ENCODE measurements around the gene ABCF3.

ABCF3 gene

GRCh38 chr3:184234224-184234623 lies 48.2 kb downstream of the ABCF3 start:
- DNase-seq (ENCODE audit: low read depth): no peak

GRCh38 chr3:184234671-184235380 lies 48.8 kb downstream of the ABCF3 start:
- no peak for DNase-seq (ENCODE audit: low read depth)

DNA sequence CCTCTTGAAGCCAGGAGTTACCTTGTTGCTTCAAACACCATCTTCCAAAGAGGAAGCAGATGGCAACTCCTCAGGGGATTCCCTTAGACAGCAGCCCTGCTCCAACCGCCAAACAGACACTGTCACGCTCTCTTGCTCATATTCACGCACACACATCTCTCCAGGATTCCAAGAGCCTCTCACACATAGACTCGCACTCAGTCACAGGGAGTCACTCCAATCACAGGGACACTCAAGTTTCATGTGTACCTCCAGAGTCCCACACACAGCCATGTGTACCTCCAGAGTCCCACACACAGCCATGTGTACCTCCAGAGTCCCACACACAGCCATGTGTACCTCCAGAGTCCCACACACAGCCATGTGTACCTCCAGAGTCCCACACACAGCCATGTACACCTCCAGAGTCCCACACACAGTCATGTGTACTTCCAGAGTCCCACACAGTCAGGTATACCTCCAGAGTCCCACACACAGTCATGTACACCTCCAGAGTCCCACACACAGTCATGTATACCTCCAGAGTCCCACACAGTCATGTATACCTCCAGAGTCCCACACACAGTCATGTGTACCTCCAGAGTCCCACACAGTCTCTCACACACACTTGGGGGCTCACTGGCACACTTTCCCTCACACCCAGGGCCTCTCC lies 49.5 kb downstream of the ABCF3 start:
- no peak for DNase-seq (ENCODE audit: low read depth)

DNA sequence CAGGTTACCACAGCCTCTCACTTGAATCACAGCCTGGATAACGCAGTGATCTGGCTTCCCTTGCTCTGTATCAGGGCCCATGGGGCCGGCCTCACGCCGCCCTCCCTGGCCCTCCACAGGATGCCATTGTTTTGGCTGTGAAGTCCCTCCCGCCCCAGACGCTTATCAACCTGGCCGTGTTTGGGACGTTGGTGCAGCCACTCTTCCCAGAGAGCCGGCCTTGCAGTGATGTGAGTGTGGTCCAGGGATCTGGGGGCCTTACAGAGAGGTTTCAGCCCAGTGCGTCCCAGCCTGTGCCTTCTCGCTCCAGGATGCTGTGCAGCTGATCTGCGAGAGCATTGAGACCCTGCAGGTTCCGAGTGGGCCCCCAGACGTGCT lies 50.0 kb downstream of the ABCF3 start:
- DNase-seq (ENCODE audit: low read depth): no peak

- no peak for DNase-seq (ENCODE audit: low read depth)
Measured at GRCh38 chr3:184236636-184237035, 50.6 kb downstream of the ABCF3 start.

DNA sequence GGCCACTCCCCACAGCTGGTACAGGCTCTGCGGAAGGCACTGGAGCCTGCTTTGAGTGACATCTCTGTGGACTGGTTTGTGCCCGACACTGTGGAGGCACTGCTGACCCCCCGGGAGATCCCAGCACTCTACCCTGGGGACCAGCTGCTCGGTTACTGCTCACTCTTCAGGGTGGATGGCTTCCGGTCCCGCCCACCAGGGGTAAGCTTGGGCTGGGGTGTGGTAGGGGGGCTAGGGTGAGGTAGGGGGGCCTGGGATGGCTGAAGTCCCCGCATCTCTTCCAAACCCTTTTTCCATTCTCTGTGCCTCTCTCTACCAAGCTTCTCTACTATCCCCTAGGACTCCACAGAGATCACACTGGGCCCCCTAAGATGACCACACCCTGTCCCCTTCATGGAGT lies 51.2 kb downstream of the ABCF3 start:
- DNase-seq (ENCODE audit: low read depth): no peak

DNA sequence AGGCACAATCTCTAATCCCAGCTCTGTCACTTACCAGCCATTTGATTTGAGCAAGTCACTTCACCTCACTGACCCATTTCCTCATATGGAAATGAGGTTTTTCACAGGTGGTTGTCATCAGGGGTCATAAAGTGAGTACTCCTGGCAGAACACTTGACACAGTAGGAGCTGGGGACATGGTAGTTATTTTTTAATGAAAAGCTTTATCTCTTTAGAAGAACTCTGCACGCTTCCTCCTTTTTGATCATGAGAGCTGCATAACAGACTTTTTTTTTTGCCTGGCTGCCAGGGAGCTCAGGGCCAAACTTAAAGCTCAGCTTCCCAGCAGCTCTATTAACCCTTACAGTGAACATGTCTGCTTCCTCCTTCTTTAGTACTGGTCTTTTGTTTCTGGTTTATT lies 51.8 kb downstream of the ABCF3 start:
- no peak for DNase-seq (ENCODE audit: low read depth)

DNA sequence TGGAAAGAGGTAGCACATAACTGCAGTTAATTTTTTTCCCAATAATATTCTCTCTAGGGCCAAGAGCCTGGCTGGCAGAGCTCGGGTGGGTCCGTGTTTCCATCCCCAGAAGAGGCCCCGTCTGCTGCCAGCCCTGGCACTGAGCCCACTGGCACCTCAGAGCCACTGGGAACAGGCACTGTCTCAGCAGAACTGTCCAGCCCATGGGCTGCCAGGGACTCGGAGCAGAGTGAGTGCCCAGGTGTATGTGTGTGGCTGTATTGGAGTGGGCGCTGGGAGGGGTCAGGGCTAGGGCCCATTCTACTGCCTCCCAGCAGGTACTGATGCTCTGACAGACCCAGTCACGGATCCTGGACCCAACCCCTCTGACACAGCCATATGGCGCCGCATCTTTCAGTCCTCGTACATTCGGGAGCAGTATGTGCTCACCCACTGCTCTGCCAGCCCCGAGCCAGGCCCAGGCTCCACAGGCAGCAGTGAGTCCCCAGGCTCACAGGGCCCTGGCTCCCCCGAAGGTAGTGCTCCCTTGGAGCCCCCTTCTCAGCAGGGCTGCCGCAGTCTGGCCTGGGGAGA lies 52.3 kb downstream of the ABCF3 start:
- no peak for DNase-seq (ENCODE audit: low read depth)

- DNase-seq (ENCODE audit: low read depth): no peak
Measured at GRCh38 chr3:184239221-184239620, 53.2 kb downstream of the ABCF3 start.

- DNase-seq (ENCODE audit: low read depth): no peak
Measured at GRCh38 chr3:184239708-184240107, 53.7 kb downstream of the ABCF3 start.

DNA sequence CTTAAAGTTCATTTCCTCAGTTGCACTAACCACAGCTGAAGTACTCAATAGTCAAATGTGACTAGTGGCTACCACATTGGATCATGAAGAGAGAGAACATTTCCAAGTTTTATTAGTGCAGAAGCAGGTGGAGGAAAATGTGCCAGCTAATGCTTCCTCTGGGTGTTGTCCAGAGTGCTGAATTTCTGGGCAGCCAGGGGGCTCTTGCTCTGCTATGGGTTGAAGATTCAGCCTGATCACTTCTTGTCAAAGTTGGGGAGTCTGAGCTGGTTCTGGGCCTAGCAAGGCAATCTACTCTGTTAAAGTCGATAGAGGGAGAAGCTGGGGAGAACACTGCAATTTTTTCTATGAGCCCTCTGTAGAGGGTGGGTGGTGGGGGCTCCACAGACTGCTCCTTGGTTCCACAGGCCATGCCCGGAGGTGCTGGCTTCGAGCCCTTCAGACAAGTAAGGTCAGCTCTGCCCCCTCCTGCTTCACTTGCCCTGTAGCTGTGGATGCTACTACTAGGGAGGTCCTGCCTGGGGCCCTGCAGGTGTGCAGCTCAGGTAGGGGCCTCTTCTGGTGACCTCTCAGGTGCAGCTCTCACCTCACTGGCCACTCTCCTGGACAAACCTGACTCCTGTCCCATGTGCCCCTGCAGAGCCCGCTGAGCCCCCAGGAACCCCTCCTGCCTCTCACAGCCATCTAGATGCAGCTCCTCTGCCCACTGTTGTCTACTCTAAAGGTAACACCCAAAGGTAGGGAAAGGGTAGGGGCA lies 54.6 kb downstream of the ABCF3 start:
- DNase-seq (ENCODE audit: low read depth): no peak

DNA sequence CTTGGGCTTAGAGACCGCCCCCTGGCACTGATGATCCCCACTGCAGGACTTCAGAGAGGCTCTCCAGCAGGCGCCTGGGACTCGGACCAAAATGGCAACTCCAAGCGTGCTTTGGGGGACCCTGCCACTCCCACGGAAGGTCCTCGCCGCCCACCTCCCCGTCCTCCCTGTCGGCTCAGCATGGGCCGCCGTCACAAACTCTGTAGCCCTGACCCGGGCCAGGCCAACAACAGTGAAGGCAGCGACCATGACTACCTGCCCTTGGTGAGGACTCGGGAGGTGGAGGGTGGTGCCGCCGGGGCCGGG lies 55.1 kb downstream of the ABCF3 start:
- no peak for DNase-seq (ENCODE audit: low read depth)

DNA sequence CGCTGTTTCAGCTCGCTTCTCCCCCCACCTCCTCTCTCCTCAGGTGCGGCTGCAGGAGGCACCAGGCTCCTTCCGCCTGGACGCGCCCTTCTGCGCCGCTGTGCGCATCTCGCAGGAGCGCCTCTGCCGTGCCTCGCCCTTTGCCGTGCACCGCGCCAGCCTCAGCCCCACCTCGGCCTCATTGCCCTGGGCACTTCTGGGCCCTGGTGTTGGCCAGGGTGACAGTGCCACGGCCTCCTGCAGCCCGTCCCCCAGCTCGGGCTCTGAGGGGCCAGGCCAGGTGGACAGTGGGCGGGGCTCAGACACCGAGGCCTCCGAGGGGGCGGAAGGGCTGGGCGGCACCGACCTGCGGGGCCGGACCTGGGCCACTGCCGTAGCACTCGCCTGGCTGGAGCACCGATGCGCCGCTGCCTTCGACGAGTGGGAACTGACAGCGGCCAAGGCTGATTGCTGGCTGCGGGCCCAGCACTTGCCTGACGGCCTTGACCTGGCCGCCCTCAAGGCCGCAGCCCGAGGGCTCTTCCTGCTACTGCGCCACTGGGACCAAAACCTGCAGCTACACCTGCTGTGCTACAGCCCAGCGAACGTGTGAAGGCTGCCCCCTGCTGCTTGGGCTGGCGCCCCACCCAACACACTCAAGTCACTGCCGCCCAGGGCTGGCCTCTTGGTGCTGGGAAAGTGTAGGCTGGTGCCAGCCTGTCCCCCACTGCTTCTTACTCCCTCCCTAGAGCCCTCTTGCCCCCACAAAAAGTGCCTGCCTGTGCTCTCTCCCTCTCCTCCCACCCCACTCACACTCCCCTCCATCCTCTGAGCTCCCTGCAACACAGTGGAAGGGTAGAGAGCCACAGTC lies 55.7 kb downstream of the ABCF3 start:
- no peak for DNase-seq (ENCODE audit: low read depth)

DNA sequence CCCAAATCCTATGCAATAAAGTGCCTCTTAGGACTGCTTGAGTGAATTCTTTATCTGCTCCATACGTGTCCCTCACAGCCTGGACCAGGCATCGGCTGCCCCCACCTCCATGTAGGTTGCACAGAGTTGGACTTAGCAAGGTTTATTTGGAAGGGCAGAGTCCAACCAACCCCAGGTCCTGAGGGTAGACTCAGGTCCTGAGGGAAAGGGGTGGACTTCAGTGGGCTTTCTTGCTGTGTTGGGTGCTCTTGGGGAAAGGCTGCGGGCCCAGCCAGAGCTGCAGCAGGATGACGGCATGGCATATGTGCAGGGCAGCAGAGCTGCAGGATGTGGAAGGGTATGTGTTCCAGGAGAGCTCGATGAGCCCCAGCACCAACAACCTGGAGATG lies 56.3 kb downstream of the ABCF3 start:
- no peak for DNase-seq (ENCODE audit: low read depth)

Data from T-helper 22 cell (primary cell).